GM20431 (cell line): Measurements from ENCODE around the gene CISD3.

Experiments used
- in situ Hi-C: fragments of 300-500 bp; cut with MseI, MboI; formaldehyde crosslinking; loops from one replicate; pipeline ENCODE4 v1.15.0; 2020; ENCODE audit warnings: low sequenced_read_pairs; ENCODE audit not compliant: unreplicated experiment

Gene CISD3

GRCh38 chr17:38741461-38741860 lies 11.3 kb downstream of the CISD3 start:
- in situ Hi-C loops, result no loop called here

- in situ Hi-C loops, result no loop called here
Measured at GRCh38 chr17:38741921-38742410, 11.8 kb downstream of the CISD3 start.

GRCh38 chr17:38742411-38743308 lies 12.5 kb downstream of the CISD3 start:
- in situ Hi-C loops, result no loop called here

GRCh38 chr17:38743556-38744171 lies 13.5 kb downstream of the CISD3 start:
- in situ Hi-C loops, result no loop called here

GRCh38 chr17:38745545-38745944 lies 15.4 kb downstream of the CISD3 start:
- in situ Hi-C loops, result no loop called here

- in situ Hi-C loops, result no loop called here
Measured at GRCh38 chr17:38746004-38746848, 16.1 kb downstream of the CISD3 start.

- in situ Hi-C loops, result no loop called here
Measured at GRCh38 chr17:38746849-38747462, 16.8 kb downstream of the CISD3 start.

- in situ Hi-C loops, result no loop called here
Measured at GRCh38 chr17:38747463-38748148, 17.5 kb downstream of the CISD3 start.

- in situ Hi-C loops, result no loop called here
Measured at GRCh38 chr17:38748149-38748891, 18.2 kb downstream of the CISD3 start, which contains the start of gene PCGF2. Gene PCGF2, minus strand, starts transcription at chr17:38748336. Its CDS starts 7,934 bp downstream, at chr17:38740402.

GRCh38 chr17:38748892-38749222 lies 18.7 kb downstream of the CISD3 start:
- in situ Hi-C loops, result no loop called here

- in situ Hi-C loops, result no loop called here
Measured at GRCh38 chr17:38749223-38750043, 19.3 kb downstream of the CISD3 start.

- in situ Hi-C loops, result no loop called here
Measured at GRCh38 chr17:38750044-38750311, 19.8 kb downstream of the CISD3 start.

- in situ Hi-C loops, result no loop called here
Measured at GRCh38 chr17:38750312-38751121, 20.4 kb downstream of the CISD3 start.

GRCh38 chr17:38751144-38751807 lies 21.1 kb downstream of the CISD3 start:
- in situ Hi-C loops, result no loop called here

- in situ Hi-C loops, result no loop called here
Measured at GRCh38 chr17:38751808-38752307, 21.7 kb downstream of the CISD3 start.

- in situ Hi-C loops, result no loop called here
Measured at GRCh38 chr17:38752308-38753070, 22.3 kb downstream of the CISD3 start, which contains the start of gene PSMB3. Gene PSMB3, plus strand, starts transcription at chr17:38752741. Its CDS starts 86 bp downstream, at chr17:38752827.
